H9 (cell line): ENCODE results near the gene OFD1. TPM values are rescaled to one million over a fixed set of nuclear protein-coding genes. Genes with fewer than 3 reads are reported as not detected.

Experiments used
- DNase-seq: peaks from one replicate; pipeline ENCODE4 v3.0.0-alpha.2; 2017
- H2AFZ ChIP-seq: one replicate; pipeline ENCODE4 v1.6.1; 2013; ENCODE audit warnings: mild to moderate bottlenecking, low read length, control low read depth, moderate library complexity
- H2AK5ac ChIP-seq: 2 replicates; pipeline ENCODE4 v1.6.1; 2013; ENCODE audit warnings: low read length, control low read depth, mixed read lengths; ENCODE audit not compliant: insufficient read length
- H2BK120ac ChIP-seq: one replicate; pipeline ENCODE4 v1.6.1; 2013; ENCODE audit warnings: low read depth, mild to moderate bottlenecking, low read length, control low read depth, inconsistent platforms; ENCODE audit not compliant: poor library complexity, severe bottlenecking
- H2BK12ac ChIP-seq: 2 replicates; pipeline ENCODE4 v1.6.1; 2013; ENCODE audit warnings: low read length, control low read depth, mixed read lengths, low read depth; ENCODE audit not compliant: insufficient read length
- H2BK15ac ChIP-seq: 2 replicates; pipeline ENCODE4 v1.6.1; 2013; ENCODE audit warnings: low read depth, low read length, control low read depth
- H2BK20ac ChIP-seq: one replicate; pipeline ENCODE4 v1.6.1; 2013; ENCODE audit warnings: low read depth, mild to moderate bottlenecking, low read length, control low read depth, inconsistent platforms; ENCODE audit not compliant: poor library complexity, severe bottlenecking
- H2BK5ac ChIP-seq: 2 replicates; pipeline ENCODE4 v1.6.1; 2013; ENCODE audit warnings: low read length, control low read depth, mixed read lengths; ENCODE audit not compliant: insufficient read length
- H3K14ac ChIP-seq: 2 replicates; pipeline ENCODE4 v1.6.1; 2013; ENCODE audit warnings: low read length, control low read depth; ENCODE audit not compliant: insufficient read depth
- H3K18ac ChIP-seq: 2 replicates; pipeline ENCODE4 v1.6.1; 2013; ENCODE audit warnings: low read depth, mild to moderate bottlenecking, mixed read lengths, low read length, control low read depth; ENCODE audit not compliant: insufficient read length
- H3K23ac ChIP-seq: 2 replicates; pipeline ENCODE4 v1.6.1; 2013; ENCODE audit warnings: low read length, control low read depth, mixed read lengths, low read depth; ENCODE audit not compliant: insufficient read length
- H3K23me2 ChIP-seq: 2 replicates; pipeline ENCODE4 v1.6.1; 2013; ENCODE audit warnings: low read depth, mild to moderate bottlenecking, mixed read lengths, low read length, control low read depth; ENCODE audit not compliant: insufficient read length, poor library complexity, severe bottlenecking
- H3K27ac ChIP-seq: 2 replicates; pipeline ENCODE4 v1.5.1; 2013; ENCODE audit warnings: low read length, control low read depth, mixed read lengths, low read depth; ENCODE audit not compliant: insufficient read length
- H3K27me3 ChIP-seq: 2 replicates; pipeline ENCODE4 v1.6.1; 2013; ENCODE audit warnings: low read length, control low read depth, inconsistent platforms; ENCODE audit not compliant: insufficient read depth
- H3K4ac ChIP-seq: 2 replicates; pipeline ENCODE4 v1.6.1; 2013; ENCODE audit warnings: low read depth, mild to moderate bottlenecking, control low read depth, inconsistent platforms, low read length, moderate library complexity
- H3K4me1 ChIP-seq: 2 replicates; pipeline ENCODE4 v1.6.1; 2013; ENCODE audit warnings: low read length, control low read depth, inconsistent platforms; ENCODE audit not compliant: insufficient read depth
- H3K4me2 ChIP-seq: 2 replicates; pipeline ENCODE4 v1.6.1; 2013; ENCODE audit warnings: low read length, control low read depth, mixed read lengths; ENCODE audit not compliant: insufficient read length, insufficient read depth
- H3K56ac ChIP-seq: 2 replicates; pipeline ENCODE4 v1.6.1; 2013; ENCODE audit warnings: low read depth, mild to moderate bottlenecking, mixed read lengths, low read length, control low read depth; ENCODE audit not compliant: insufficient read length
- H3K79me1 ChIP-seq: 2 replicates; pipeline ENCODE4 v1.6.1; 2013; ENCODE audit warnings: low read depth, mild to moderate bottlenecking, moderate library complexity, low read length, control low read depth, inconsistent platforms; ENCODE audit not compliant: insufficient read depth, poor library complexity, severe bottlenecking
- H3K79me2 ChIP-seq: 2 replicates; pipeline ENCODE4 v1.6.1; 2013; ENCODE audit warnings: low read length, control low read depth, inconsistent platforms; ENCODE audit not compliant: insufficient read depth
- H3K9ac ChIP-seq: 2 replicates; pipeline ENCODE4 v1.6.1; 2013; ENCODE audit warnings: low read length, control low read depth, mixed read lengths; ENCODE audit not compliant: insufficient read length; ENCODE audit errors: extremely low read depth
- H3K9me3 ChIP-seq: one replicate; pipeline ENCODE4 v1.6.1; 2013; ENCODE audit warnings: low read depth, low read length, inconsistent platforms; ENCODE audit not compliant: control insufficient read depth
- H3T11ph ChIP-seq: one replicate; pipeline ENCODE4 v1.6.1; 2013; ENCODE audit warnings: mild to moderate bottlenecking, low read length, control low read depth, inconsistent platforms
- H4K20me1 ChIP-seq: one replicate; pipeline ENCODE4 v1.6.1; 2013; ENCODE audit not compliant: control insufficient read depth, insufficient read length, insufficient read depth
- H4K5ac ChIP-seq: 2 replicates; pipeline ENCODE4 v1.6.1; 2013; ENCODE audit warnings: low read depth, mild to moderate bottlenecking, mixed read lengths, low read length, control low read depth; ENCODE audit not compliant: insufficient read length
- H4K8ac ChIP-seq: replicated peaks from 2 replicates; pipeline ENCODE4 v1.6.1; 2013; ENCODE audit warnings: low read length, control low read depth, mixed read lengths, low read depth; ENCODE audit not compliant: insufficient read length
- H4K91ac ChIP-seq: 2 replicates; pipeline ENCODE4 v1.6.1; 2013; ENCODE audit warnings: low read depth, mild to moderate bottlenecking, moderate library complexity, mixed read lengths, low read length, control low read depth; ENCODE audit not compliant: insufficient read length
- H3K27ac Mint-ChIP-seq, 3 experiments: 2 replicates in 2 of 3; 3 replicates in 1 of 3; pipeline ENCODE4 v1.8.0; 2020 to 2021; ENCODE audit warnings: mixed read lengths in 3 of 3, mild to moderate bottlenecking in 1 of 3, moderate library complexity in 1 of 3
- H3K27me3 Mint-ChIP-seq: 2 replicates; pipeline ENCODE4 v1.8.0; 2021; ENCODE audit warnings: low read depth, mild to moderate bottlenecking, moderate library complexity, mixed read lengths
- H3K36me3 Mint-ChIP-seq, 3 experiments: 2 replicates in 2 of 3; 3 replicates in 1 of 3; pipeline ENCODE4 v1.8.0; 2020 to 2021; ENCODE audit warnings: low read depth in 3 of 3, mixed read lengths in 3 of 3; ENCODE audit not compliant: insufficient read depth in 1 of 3
- H3K4me1 Mint-ChIP-seq, 2 experiments: 2 replicates each; pipeline ENCODE4 v1.8.0; 2020; ENCODE audit warnings: mixed read lengths in 2 of 2
- H3K4me3 Mint-ChIP-seq, 2 experiments: 2 replicates in 1 of 2; 3 replicates in 1 of 2; pipeline ENCODE4 v1.8.0; 2020 to 2021; ENCODE audit warnings: mild to moderate bottlenecking in 2 of 2, mixed read lengths in 2 of 2, moderate library complexity in 1 of 2
- H3K9me3 Mint-ChIP-seq, 2 experiments: 2 replicates in 1 of 2; 3 replicates in 1 of 2; pipeline ENCODE4 v1.8.0; 2020; ENCODE audit warnings: mild to moderate bottlenecking in 2 of 2, mixed read lengths in 2 of 2, moderate library complexity in 1 of 2
- WGBS: extraction: QIAGEN DNeasy Blood & Tissue Kit; methylation state at CpG from one replicate; pipeline ENCODE4 v1.1.7; 2013; ENCODE audit warnings: missing lambda C conversion rate, low lambda C conversion rate, mixed read lengths; ENCODE audit not compliant: insufficient read length; ENCODE audit errors: extremely low coverage; 5-methylcytosine and 5-hydroxymethylcytosine counted together
- total RNA-seq: library from RNA; stranded (reverse); gene quantifications from 2 replicates; pipeline ENCODE4 v1.2.1, GENCODE V29; 2021
- TF ChIP-seq, protein P1 (sequence below): fragments of 200-600 bp; sonication (generic); conservative IDR thresholded peaks from 3 replicates; pipeline ENCODE4 v1.8.0; 2021; ENCODE audit warnings: antibody characterized with exemption, mild to moderate bottlenecking

The OFD1 gene
- total RNA-seq, 1 experiment from 2014 or later, result 36.0 TPM

- Histone ChIP-seq H2AFZ (no peak overlapping the region), H3K79me2 (peaks cover 44% of the 10 kb centered on the region; the same call in 1 of the 2 replicates), H2BK5ac (no peak overlapping the region), H3K27ac (no peak overlapping the region), H3K4me1 (peaks cover 12% of the 10 kb centered on the region; the same call in 1 of the 2 replicates), H4K91ac (no peak overlapping the region), H3K23me2 (peaks cover 6% of the 10 kb centered on the region), H3K79me1 (no peaks in the 10 kb centered on the region), H2BK20ac (no peak overlapping the region), H3K4me2 (no peak overlapping the region), H3T11ph (no peak overlapping the region), H4K20me1 (no peaks in the 10 kb centered on the region), H3K18ac (no peak overlapping the region), H3K27me3 (no peaks in the 10 kb centered on the region), H3K9ac (no peak overlapping the region), H2AK5ac (no peak overlapping the region), H2BK120ac (no peak overlapping the region), H3K56ac (no peak overlapping the region), H3K23ac (no peak overlapping the region), H4K5ac (no peak overlapping the region), H3K4ac (no peak overlapping the region), H2BK12ac (no peak overlapping the region), H2BK15ac (no peak overlapping the region), H4K8ac (no peak overlapping the region), H3K9me3 (no peaks in the 10 kb centered on the region), H3K14ac (no peak overlapping the region)
- DNase-seq, result no peak
- TF ChIP-seq, protein P1, sequence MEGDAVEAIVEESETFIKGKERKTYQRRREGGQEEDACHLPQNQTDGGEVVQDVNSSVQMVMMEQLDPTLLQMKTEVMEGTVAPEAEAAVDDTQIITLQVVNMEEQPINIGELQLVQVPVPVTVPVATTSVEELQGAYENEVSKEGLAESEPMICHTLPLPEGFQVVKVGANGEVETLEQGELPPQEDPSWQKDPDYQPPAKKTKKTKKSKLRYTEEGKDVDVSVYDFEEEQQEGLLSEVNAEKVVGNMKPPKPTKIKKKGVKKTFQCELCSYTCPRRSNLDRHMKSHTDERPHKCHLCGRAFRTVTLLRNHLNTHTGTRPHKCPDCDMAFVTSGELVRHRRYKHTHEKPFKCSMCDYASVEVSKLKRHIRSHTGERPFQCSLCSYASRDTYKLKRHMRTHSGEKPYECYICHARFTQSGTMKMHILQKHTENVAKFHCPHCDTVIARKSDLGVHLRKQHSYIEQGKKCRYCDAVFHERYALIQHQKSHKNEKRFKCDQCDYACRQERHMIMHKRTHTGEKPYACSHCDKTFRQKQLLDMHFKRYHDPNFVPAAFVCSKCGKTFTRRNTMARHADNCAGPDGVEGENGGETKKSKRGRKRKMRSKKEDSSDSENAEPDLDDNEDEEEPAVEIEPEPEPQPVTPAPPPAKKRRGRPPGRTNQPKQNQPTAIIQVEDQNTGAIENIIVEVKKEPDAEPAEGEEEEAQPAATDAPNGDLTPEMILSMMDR, result no peak
- Mint-ChIP-seq H3K27me3 (no peaks in the 10 kb centered on the region; the same call in 1 of the 2 replicates), H3K36me3 (peaks cover 0 to 4% (median 3%) of the 10 kb centered on the region in 3 experiments; a peak in 3 of 7 replicates), H3K4me3 (no peak overlapping the region), H3K9me3 (peaks cover 15 to 36% of the 10 kb centered on the region in 2 experiments), H3K4me1 (peaks cover 26 to 29% of the 10 kb centered on the region in 2 experiments), H3K27ac (no peak overlapping the region)
- no CpG with 5 or more reads among the region's 2 CpGs for WGBS
Observed at GRCh38 chrX:13694359-13694758, 40.2 kb upstream of the OFD1 start.
